Activated CD8-positive, alpha-beta memory T cell treated with anti-CD3 and anti-CD28 coated beads for 1 hour (primary cell): ENCODE results near the gene ICAM2.
"Not testable (repeated sequence)": the region's sequence is repeated elsewhere in the genome, so short reads cannot be mapped to it uniquely, and the experiment has no call there.

Experiments
- DNase-seq, 2 donors: peaks; one replicate each; pipeline ENCODE4 v3.0.0-alpha.2; 2020; ENCODE audit warnings: low read depth in 1 of 2; ENCODE audit errors: extremely low read depth in 1 of 2

ICAM2 gene

GRCh38 chr17:63998050-63998720 lies 22.2 kb downstream of the ICAM2 start, which contains the start of gene PRR29:
TSS of gene PRR29 (plus strand) at chr17:63998351. CDS start at chr17:63998365, 14 bp downstream.
- peak; percentile 33 to 58 for DNase-seq

- DNase-seq = no peak
Observed at GRCh38 chr17:63997341-63998048, 22.9 kb downstream of the ICAM2 start.

DNA sequence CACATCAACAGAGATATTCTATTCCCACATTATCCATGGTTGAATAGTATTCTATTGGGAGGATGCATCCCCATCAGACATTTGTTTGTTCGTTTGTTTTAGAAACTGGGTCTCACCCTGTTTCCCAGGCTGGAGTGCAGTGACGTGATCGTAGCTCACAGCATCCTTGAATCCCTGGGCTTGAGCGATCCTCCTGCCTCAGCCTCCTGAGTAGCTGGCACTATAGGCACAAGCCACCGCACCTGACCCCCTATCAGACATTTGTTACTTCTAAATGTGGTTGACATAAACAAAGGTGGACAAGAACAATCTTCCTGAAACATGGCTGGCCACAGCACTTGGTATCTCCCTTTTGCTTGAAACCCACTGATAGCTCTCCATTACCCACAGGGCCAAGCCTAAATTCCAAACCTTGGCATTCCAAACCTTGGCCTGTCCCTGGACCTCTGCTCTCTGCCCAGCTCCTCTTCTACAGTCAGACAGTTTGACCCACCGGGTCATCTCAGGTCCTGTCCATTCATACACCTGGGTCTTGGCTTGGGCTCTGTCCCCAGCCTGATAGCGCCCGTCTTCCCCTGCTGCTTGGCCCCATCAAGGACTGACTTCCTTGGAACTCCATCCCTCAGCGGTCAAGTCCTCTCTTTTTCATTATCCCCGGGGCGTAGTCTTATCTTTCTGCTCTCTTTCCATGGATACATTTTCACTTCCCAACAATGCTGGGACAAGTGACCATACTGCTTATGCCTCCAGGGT lies 23.8 kb downstream of the ICAM2 start:
- DNase-seq = no peak

DNA sequence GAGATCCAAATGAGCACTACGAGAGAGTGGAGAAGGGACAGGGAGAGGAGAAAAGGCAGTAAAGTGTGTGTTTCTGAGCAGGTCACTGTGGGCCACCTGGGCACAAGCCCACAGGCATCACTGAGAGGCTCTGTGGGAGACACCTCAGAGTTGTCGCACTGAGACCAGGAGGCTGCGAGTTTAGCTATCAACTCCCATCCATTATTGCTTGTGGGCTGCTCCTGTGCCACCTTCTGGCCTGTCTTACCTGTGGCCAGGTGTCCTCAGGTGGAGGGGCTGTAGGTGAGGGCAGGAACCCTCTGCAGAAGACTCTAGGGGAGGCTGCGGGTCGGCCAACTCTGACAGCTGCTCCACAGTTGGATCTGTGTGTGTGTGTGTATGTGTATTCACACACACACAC lies 24.8 kb downstream of the ICAM2 start:
- no peak for DNase-seq

- no peak for DNase-seq
Observed at GRCh38 chr17:63993368-63993985, 27.0 kb downstream of the ICAM2 start.

- DNase-seq = no peak
Observed at GRCh38 chr17:63991611-63992010, 28.8 kb downstream of the ICAM2 start.

GRCh38 chr17:63989622-63990345 lies 30.6 kb downstream of the ICAM2 start:
- DNase-seq = no peak

GRCh38 chr17:63988741-63989621 lies 31.5 kb downstream of the ICAM2 start:
- DNase-seq = no peak

DNA sequence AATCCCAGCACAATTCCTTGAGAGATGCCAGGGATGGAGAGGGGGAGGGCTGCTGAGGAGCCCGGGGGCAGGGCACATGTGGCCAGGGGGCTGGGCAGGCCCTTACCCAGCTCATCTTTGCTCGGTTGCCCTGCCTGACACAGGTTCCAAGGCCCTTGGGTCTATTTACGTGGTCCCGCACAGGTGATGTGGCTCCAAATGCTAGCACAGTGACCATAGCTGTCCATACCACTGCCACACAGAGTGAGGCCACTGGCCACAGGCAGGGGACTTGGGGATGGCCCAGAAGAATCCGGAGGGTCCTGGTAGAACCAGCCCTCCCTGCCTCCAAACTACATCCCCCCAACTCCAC lies 32.3 kb downstream of the ICAM2 start:
- DNase-seq = no peak

- no peak for DNase-seq
Observed at GRCh38 chr17:63987221-63988126, 33.0 kb downstream of the ICAM2 start.

- DNase-seq = no peak
Observed at GRCh38 chr17:63986821-63987220, 33.6 kb downstream of the ICAM2 start.

DNA sequence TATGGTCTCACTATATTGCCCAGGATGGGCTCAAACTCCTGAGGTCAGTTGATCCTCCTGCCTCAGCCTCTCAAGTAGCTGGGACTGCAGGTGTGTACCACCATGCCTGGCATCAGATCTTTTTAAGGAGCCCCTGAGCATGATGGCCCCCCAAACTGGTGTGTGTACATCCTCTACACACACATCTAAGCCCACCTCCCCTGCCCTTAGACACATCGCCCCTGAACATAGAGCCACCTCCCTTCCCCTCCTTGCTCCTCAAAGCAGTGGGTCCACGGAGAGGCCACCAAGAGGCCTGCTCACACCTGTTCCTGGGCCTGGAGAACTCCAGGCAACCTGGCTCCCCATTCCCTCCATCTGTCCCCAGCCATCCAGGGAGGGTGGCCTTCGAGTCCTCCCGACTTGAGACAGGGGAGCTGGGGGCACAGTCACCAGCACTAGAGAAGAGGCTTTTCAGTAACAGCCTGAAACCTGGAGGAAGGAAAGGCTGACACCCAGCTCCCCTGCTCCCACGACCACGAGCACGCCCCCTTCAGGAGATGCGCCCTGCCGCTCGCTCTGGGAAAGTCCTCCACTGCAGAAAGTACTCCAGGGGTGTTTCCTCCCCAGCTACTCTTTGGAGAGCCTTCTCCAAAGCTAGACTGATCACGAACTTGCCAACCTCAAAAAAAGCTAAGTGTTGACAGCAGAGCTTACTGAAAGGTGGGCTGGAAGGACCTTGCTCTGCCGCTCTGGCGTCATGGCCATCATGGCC lies 34.9 kb downstream of the ICAM2 start:
- DNase-seq = no peak

DNA sequence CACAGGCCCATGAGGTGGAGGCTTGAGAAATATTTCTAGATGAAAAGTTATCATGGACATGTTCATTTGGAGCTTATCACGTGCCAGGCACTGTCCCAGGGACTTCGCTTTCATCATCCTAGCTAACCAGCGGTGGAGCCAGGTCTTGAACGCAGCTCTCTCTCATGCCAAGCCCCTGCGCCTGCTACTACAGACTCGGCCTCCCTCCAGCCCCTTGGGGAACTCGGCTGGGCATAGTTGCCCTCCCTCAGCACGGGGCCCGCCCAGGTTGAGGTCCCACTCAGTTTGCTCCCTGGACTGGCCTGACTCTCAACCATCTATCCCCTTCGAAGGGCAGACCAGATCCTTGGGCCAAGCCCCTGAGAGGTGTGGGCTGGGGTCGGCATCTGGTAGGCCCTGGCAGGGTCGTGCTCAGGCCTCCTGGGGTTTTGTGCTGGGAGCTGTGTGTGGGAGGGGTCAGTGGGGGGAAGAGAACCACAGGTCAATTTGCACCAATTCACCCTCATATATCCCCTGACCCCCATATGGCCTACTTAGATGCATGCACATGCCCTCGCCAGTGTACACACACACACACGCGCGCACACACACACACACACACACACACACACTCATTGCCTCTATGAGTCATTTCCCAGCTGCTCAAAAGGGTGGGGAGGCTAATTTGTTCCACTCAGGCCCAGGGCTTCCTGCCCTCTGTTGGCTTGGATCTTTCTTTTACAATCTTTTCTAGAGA lies 35.6 kb downstream of the ICAM2 start:
- DNase-seq = no peak

DNA sequence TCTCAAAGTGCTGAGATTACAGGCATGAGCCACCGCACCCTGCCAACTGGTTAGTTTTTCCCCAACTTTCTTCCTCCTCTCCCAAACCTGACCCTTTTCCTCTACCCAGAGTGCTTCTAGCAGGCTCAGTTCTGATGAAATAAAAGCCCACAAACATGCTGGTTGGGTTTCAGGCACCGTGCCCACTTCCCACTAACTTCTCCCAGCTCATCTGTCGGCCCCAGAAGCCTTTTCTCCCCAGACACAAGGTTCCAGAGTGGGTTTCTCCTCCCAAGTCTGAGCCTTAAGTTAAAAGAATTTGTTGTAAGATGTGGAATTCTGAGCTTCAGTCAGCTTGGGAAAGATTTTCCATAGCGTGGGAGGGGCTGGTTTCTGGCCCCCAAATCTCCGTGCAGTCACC lies 36.2 kb downstream of the ICAM2 start:
- no peak for DNase-seq

- DNase-seq = no peak
Observed at GRCh38 chr17:63983320-63983719, 37.1 kb downstream of the ICAM2 start.

- DNase-seq = not testable (repeated sequence)
Observed at GRCh38 chr17:63982641-63983040, 37.8 kb downstream of the ICAM2 start.
